Measurements from ENCODE around the gene MRTFA.
A peak's percentile ranks its signal among the peaks of the same experiment; 100 is the strongest.
"Not testable (repeated sequence)": the region's sequence is repeated elsewhere in the genome, so short reads cannot be mapped to it uniquely, and the experiment has no call there.

The MRTFA gene

DNA sequence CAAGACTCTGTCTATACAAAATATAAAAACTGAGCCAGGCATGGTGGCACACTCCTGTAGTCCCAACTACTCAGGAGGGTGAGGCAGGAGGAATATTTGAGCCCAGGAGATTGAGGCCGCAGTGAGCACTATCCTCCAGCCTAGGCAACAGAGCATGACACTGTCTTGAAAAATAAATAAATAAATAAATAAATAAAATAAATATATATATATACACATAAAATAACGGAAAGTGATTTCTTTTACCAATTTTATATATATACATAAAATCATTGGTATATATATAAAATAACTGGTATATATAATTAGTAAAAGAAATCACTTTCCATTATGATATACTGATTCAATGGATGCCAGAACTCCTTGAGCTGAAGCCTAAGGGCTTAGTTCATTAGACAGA, 91.8 kb downstream of the MRTFA start:
- DNase-seq = no peak

- DNase-seq = no peak
Observed at GRCh38 chr22:40542821-40543540, 93.5 kb downstream of the MRTFA start.

- no peak for DNase-seq
Observed at GRCh38 chr22:40541300-40541699, 95.2 kb downstream of the MRTFA start.

- no peak for DNase-seq
Observed at GRCh38 chr22:40540265-40540664, 96.3 kb downstream of the MRTFA start.

- DNase-seq = not testable (repeated sequence)
Observed at GRCh38 chr22:40536149-40536548, 100.4 kb downstream of the MRTFA start.

DNA sequence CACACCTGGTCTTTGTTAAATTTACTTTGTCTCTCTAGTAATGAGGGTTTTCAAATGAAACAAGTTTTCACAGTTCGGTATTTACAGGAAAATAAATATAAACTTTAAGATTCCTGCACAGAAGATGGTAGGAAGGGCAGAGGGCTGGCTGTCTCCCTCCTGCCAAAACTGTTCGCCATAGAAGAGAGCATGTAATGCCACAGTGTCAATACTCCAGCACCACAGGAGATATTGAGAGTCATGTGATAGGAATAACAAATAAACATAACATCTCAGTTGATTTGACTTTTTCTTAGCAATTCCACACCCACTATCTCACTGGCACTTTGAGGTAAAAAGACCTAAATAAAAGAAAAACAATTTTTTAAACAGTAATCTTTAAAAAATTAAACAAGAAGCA, 100.9 kb downstream of the MRTFA start:
- no peak for DNase-seq

GRCh38 chr22:40535189-40535512, 101.4 kb downstream of the MRTFA start:
- no peak for DNase-seq

- peak; percentile 71 for DNase-seq
Observed at GRCh38 chr22:40534379-40535188, 101.9 kb downstream of the MRTFA start.

DNA sequence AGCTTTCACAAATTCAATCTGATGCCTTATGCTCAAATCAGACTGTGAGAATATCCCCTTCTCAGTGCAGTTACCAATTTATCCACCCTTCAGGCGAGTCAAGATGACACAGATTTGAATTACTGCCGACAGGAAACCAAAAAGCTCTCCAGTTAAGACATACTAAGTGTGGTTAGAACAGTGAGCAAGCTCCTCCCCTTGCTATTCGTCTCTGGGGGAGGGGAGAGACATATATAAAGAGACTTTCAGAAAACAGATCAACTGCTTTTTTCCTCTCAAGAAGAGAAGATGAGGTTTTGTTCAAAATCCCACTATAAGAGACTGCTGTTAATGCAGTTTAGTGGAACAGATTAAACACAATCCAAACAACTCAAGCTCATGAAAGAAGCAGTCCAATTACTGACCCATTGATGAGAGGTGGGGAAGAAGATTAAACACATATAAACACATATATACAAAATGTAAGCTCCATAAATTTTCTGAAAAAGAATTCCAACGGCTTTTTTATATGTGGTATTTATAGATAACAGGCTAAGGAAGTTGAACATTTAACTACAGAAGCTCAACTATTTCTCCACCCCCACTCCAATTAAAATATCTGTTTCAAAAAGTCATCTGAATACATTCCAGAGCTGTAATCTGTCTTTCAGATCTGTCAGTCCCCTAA, 102.7 kb downstream of the MRTFA start:
- DNase-seq = peak; percentile 83

DNA sequence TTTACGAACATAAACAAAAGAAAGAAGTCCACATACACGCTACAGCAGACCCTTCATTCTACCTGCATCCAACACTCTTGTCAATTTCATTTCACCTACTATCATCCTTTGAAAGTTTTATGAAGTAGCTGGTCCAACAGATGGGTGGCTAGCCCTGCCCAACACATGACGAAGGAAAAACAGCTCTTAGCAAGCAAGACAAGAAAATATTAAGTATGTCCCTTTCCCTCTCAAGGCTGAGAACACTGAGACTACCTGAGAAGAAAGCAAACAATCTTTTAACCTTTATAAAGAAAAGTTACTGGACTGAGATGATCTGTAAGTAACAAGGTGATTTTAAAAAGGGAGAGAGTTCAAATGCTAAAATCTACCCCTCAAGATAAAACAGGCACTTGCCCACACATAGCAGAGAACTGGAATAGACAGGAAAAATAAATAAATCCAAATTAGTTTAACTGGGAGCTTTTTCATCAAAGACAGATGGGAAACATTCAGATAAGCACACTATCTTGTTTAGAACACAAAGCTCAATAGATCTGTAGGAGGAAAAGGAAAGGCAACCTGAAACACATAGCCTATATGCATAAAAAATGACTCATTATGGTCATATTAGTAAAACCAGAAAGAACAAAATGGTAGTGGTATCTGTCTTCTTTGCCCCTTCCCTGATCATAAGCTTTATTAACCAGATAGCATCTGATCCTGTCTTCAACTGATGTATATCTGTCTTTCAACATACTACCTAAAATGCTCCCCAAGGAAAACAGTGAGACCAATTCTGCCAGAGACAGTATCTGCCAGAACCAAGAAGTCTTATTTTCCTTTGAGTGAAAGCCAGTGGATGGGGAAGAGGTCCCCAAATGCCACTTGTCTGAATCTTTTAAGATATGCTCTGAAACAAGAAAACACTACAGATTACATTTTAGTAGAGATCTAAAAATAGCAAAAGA, 104.3 kb downstream of the MRTFA start:
- no peak for DNase-seq

DNA sequence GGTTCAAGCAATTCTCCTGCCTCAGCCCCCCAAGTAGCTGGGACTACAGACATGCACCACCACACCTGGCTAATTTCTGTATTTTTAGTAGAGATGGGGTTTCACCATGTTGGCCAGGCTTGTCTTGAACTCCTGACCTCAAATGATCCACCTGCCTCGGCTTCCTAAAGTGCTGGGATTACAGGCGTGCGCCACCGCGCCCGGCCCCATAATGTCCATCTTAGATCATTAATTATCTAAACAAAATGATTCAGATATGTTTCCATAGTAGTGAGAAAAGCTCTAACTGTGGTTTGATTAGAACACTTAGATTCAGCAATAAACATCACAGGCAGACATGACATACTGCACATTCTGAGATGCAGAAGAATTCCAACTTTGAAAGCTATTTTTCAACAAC, 106.1 kb downstream of the MRTFA start:
- not testable (repeated sequence) for DNase-seq

DNA sequence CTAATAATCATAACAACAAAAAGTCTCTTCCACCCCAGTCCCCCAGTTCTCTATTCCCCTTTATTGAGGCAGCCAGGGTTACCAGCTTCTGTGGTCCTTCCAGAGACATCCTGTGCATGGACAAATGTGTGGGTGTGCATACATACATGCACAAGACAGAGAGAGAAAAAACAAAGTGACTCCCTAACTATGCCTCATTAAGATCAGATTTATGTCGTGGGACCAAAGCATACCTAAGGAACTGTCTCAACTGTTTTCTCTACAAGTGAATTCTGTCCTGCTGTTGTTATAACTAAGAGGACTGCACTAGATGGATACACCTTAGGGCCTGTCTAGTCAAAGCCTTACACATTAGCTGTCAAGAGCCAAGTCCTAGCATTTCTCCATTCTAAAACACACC, 106.7 kb downstream of the MRTFA start:
- DNase-seq = no peak

DNA sequence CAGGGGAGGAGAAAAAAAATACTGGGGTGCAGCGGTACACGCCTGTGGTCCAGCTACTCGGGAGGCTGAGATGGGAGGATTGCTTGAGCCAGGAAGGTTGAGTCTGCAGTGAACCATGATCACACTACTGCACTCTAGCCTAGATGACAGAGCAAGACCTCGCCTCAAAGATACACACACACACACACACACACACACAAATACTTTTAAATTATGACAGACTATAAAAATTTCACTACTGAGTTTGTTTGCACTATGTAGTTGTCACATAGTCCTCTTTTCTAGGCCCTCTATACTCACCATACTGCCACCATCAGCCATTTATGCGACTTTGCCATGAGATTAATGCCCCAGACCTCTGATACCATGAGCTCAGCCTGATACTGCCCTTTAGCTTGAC, 109.6 kb downstream of the MRTFA start:
- DNase-seq = no peak

DNA sequence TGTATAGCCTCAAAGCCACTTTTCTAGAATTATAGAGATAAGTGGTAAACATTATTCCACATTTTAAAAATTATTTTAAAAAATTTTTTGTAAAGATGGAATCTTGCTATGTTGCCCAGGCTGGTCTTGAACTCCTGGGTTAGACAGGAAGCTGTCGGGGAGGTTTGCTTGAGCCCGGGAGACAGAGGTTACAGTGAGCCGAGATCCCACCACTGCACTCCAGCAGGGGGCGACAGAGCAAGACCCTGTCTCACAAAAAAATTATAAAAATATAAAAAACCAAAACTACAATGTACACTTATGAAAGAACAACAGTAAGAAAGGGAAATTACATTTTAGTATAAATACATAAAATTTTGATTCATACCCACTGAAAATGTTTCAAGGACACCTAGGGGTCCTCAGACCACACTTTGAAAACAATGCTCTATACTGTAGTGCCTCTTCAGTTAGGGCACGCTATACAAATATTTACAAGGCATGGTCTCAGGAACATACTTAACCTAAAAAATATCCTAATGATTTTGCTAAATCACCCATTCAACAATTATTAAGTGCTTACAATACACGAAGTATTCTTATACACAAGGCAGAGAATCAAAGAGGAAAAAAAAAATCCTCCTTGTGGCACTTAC, 111.2 kb downstream of the MRTFA start:
- DNase-seq = peak; percentile 45

- peak; percentile 51 for DNase-seq
Observed at GRCh38 chr22:40524392-40525249, 111.9 kb downstream of the MRTFA start.

- DNase-seq = no peak
Observed at GRCh38 chr22:40522141-40522540, 114.4 kb downstream of the MRTFA start.

DNA sequence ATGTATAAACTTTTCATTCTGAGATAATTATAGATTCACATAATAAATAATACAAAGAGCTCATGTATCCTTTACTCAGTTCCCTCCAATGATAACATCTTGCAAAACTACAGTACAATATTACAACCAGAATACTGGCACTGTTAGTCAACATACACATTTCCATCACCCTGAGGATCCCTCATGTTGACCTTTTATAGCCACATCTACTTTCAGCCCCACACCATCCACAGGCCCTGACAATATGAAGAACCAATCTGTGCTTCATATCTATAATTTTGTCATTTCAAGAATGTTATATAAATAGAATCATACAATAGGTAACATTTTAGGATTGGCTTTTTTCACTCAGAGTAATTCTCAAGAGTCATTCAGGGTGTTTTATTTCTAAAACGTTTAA, 115.5 kb downstream of the MRTFA start:
- DNase-seq = no peak

GRCh38 chr22:40520562-40520961, 116.0 kb downstream of the MRTFA start:
- no peak for DNase-seq

DNA sequence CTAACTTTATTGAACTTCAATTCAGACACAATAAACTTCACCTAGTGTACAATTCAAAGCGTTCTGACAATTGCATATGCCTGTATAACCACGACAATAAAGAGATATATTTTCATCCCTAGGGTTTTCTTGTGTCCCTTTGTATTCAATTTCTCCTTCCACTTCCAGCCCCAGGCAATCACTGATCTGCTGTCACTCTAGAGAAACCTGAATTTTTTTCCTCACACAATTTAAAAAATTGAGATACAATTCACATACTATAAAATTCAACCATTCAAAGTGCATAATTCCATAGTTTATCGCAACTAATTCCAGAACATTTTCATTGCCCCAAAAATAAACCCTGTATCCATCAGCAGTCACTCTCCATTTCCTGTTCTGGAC, 116.6 kb downstream of the MRTFA start:
- no peak for DNase-seq

GRCh38 chr22:40519284-40519947, 117.1 kb downstream of the MRTFA start:
- DNase-seq = no peak

- DNase-seq = no peak
Observed at GRCh38 chr22:40518840-40519239, 117.7 kb downstream of the MRTFA start.
